K562 (cell line): ENCODE results near the gene ARID5B. TPM values are rescaled to one million over a fixed set of nuclear protein-coding genes. Genes with fewer than 3 reads are reported as not detected.

Experiments used
- ATAC-seq: fragments of 200-7000 bp; cut with Tn5 transposase; 3 replicates; pipeline ENCODE4 v1.9.1; 2020; ENCODE audit warnings: moderate library complexity
- BruUV-seq: library from RNA; stranded (reverse); fragments of 400-500 nt; replicated peaks from 2 replicates; lab custom pipeline; 2021; lab: Mats Ljungman, UMichigan
- CTCF ChIA-PET: fragments of 300-600 bp; formaldehyde crosslinking; extraction: SDS; loops from one replicate; lab custom pipeline; 2021; ENCODE audit warnings: low intra/inter-chr PET ratio; lab: Yijun Ruan, JAX
- POLR2A ChIA-PET: fragments of 300-600, 350-650 bp; sonication (Branson Sonifier 250); formaldehyde crosslinking; extraction: SDS; loops from one replicate; lab custom pipeline; 2021; ENCODE audit warnings: antibody characterized with exemption, inconsistent platforms; lab: Yijun Ruan, JAX
- DNase-seq, 4 experiments: peaks; one replicate each; pipeline versions ENCODE4 v3.0.0 to v3.0.0-alpha.2; 2011 to 2018; ENCODE audit warnings: low spot score in 3 of 4, mixed read lengths in 3 of 4; ENCODE audit errors: extremely low read depth in 1 of 4
- FAIRE-seq: peaks from 2 replicates; lab custom pipeline; 2011; peaks lifted over from hg19 to GRCh38; lab: Jason Lieb, UNC
- H2AFZ ChIP-seq: 2 replicates; pipeline ENCODE4 v1.6.0; 2011; ENCODE audit warnings: low read depth, low read length, control low read depth, inconsistent platforms
- H3K27ac ChIP-seq: fragments of 200-600 bp; 3 replicates; pipeline ENCODE4 v1.8.0; 2011; ENCODE audit warnings: low read depth, mild to moderate bottlenecking, control low read depth, inconsistent platforms, low read length, moderate library complexity, mixed read lengths; ENCODE audit errors: extremely low read depth
- H3K27me3 ChIP-seq, 2 experiments: fragments of 300-600 bp in 1 of 2; 2 replicates in 1 of 2; 3 replicates in 1 of 2; pipeline versions ENCODE4 v1.6.0 to v1.8.0; 2011; ENCODE audit warnings: inconsistent platforms in 2 of 2, low read length in 2 of 2, mild to moderate bottlenecking in 1 of 2, mixed read lengths in 1 of 2, moderate library complexity in 1 of 2; ENCODE audit not compliant: control insufficient read depth in 2 of 2, insufficient read depth in 2 of 2
- H3K36me3 ChIP-seq: fragments of 300-600 bp; 3 replicates; pipeline ENCODE4 v1.8.0; 2011; ENCODE audit warnings: mild to moderate bottlenecking, low read length, inconsistent platforms; ENCODE audit not compliant: control insufficient read depth, insufficient read depth
- H3K4me1 ChIP-seq, 2 experiments: fragments of 200-600 bp in 1 of 2; replicated peaks in 1 of 2; 2 replicates in 1 of 2; 3 replicates in 1 of 2; pipeline versions ENCODE4 v1.5.1 to v1.8.0; 2011; ENCODE audit warnings: inconsistent platforms in 2 of 2, low read length in 2 of 2, mild to moderate bottlenecking in 1 of 2, mixed read lengths in 1 of 2, moderate library complexity in 1 of 2; ENCODE audit not compliant: control insufficient read depth in 2 of 2, insufficient read depth in 2 of 2
- H3K4me2 ChIP-seq: 2 replicates; pipeline ENCODE4 v1.6.1; 2011; ENCODE audit warnings: low read length, control low read depth, inconsistent platforms, mixed read lengths; ENCODE audit not compliant: insufficient read depth
- H3K4me3 ChIP-seq: fragments of 200-600 bp; sonication (generic), shearing (Covaris generic); 2 replicates; pipeline ENCODE4 v1.5.1; 2016; ENCODE audit warnings: control low read depth, inconsistent platforms
- H3K79me2 ChIP-seq: fragments of 200-600 bp; 3 replicates; pipeline ENCODE4 v1.8.0; 2011; ENCODE audit warnings: low read length, inconsistent platforms; ENCODE audit not compliant: control insufficient read depth, insufficient read depth
- H3K9ac ChIP-seq, 2 experiments: 2 replicates each; pipeline versions ENCODE4 v1.6.0 to v1.6.1; 2011; ENCODE audit warnings: low read depth in 2 of 2, low read length in 2 of 2, control low read depth in 1 of 2, inconsistent platforms in 1 of 2, mild to moderate bottlenecking in 1 of 2, mixed read lengths in 1 of 2; ENCODE audit not compliant: insufficient read depth in 1 of 2
- H3K9me1 ChIP-seq: one replicate; pipeline ENCODE4 v1.6.0; 2011; ENCODE audit warnings: inconsistent platforms, mild to moderate bottlenecking, low read length, moderate library complexity; ENCODE audit not compliant: control insufficient read depth, insufficient read depth
- H3K9me3 ChIP-seq: replicated peaks from 2 replicates; pipeline ENCODE4 v1.5.1; 2011; ENCODE audit warnings: low read depth, low read length, inconsistent platforms; ENCODE audit not compliant: control insufficient read depth, insufficient read depth
- H4K20me1 ChIP-seq: replicated peaks from 2 replicates; pipeline ENCODE4 v1.6.1; 2011; ENCODE audit warnings: low read length, inconsistent platforms, mixed read lengths; ENCODE audit not compliant: control insufficient read depth, insufficient read depth
- ARID2 ChIP-seq: fragments of 450-650 bp; IDR thresholded peaks from 2 replicates; pipeline ENCODE4 v1.6.1; 2017; ENCODE audit warnings: antibody characterized with exemption, mild to moderate bottlenecking
- CREB3L1 ChIP-seq: fragments of 450-650 bp; IDR thresholded peaks from 2 replicates; pipeline ENCODE4 v1.6.1; 2014; ENCODE audit warnings: low read depth, mild to moderate bottlenecking, moderate library complexity, borderline replicate concordance
- E2F5 ChIP-seq: sonication (generic); formaldehyde crosslinking; IDR thresholded peaks from 2 replicates; pipeline ENCODE4 v1.8.0; 2022; ENCODE audit warnings: mild to moderate bottlenecking, missing genetic modification reagents
- ELK1 ChIP-seq: sonication (generic); formaldehyde crosslinking; IDR thresholded peaks from 2 replicates; pipeline ENCODE4 v1.8.1; 2022; ENCODE audit warnings: missing genetic modification reagents
- ETS1 ChIP-seq: conservative IDR thresholded peaks from 2 replicates; pipeline ENCODE4 v1.6.1; 2011; ENCODE audit warnings: low read depth, mild to moderate bottlenecking, low read length; ENCODE audit not compliant: control insufficient read depth
- GATA2 ChIP-seq: sonication (generic); formaldehyde crosslinking; IDR thresholded peaks from 2 replicates; pipeline ENCODE4 v1.4.0; 2020; ENCODE audit warnings: mild to moderate bottlenecking, missing genetic modification reagents
- KLF10 ChIP-seq: fragments of 250-450 bp; sonication (Bioruptor Pico); IDR thresholded peaks from 2 replicates; pipeline ENCODE4 v1.6.1; 2021; ENCODE audit warnings: matching md5 sums
- MIER1 ChIP-seq: fragments of 450-650 bp; IDR thresholded peaks from 2 replicates; pipeline ENCODE4 v1.6.1; 2016; ENCODE audit warnings: antibody characterized with exemption, mild to moderate bottlenecking, low read depth
- PRMT5 ChIP-seq: sonication (generic); formaldehyde crosslinking; IDR thresholded peaks from 2 replicates; pipeline ENCODE4 v1.5.0; 2020; ENCODE audit warnings: missing genetic modification reagents
- SAP30 ChIP-seq: fragments of 200-600 bp; sonication (generic); IDR thresholded peaks from 2 replicates; pipeline ENCODE4 v1.6.1; 2012; ENCODE audit warnings: borderline replicate concordance, low read depth, mild to moderate bottlenecking, moderate library complexity, low read length, control low read depth, inconsistent platforms; ENCODE audit not compliant: insufficient read depth, poor library complexity, severe bottlenecking
- SETDB1 ChIP-seq: IDR thresholded peaks from one replicate; pipeline ENCODE4 v1.6.1; 2012; ENCODE audit warnings: low read length, control low read depth, inconsistent platforms
- SMARCA4 ChIP-seq: fragments of 450-650 bp; IDR thresholded peaks from 2 replicates; pipeline ENCODE4 v1.6.1; 2016
- THAP7 ChIP-seq: fragments of 250-450 bp; sonication (Bioruptor Pico); IDR thresholded peaks from 2 replicates; pipeline ENCODE4 v1.5.0; 2021
- ZFP1 ChIP-seq: fragments of 450-650 bp; formaldehyde crosslinking; IDR thresholded peaks from 2 replicates; pipeline ENCODE4 v1.4.0; 2020; ENCODE audit warnings: mild to moderate bottlenecking, mixed read lengths
- ZNF436 ChIP-seq: fragments of 250-450, 450-650 bp; sonication (Bioruptor Pico); formaldehyde crosslinking; IDR thresholded peaks from 2 replicates; pipeline ENCODE4 v1.7.0; 2020; ENCODE audit warnings: mild to moderate bottlenecking
- ZNF444 ChIP-seq: fragments of 250-450 bp; sonication (Bioruptor Pico); IDR thresholded peaks from 2 replicates; pipeline ENCODE4 v1.4.0; 2020; ENCODE audit warnings: mild to moderate bottlenecking, moderate library complexity
- WGBS: fragments of 100-300 bp; shearing (Covaris generic); methylation state at CpG from one replicate; pipeline ENCODE4 v1.1.6; 2016; ENCODE audit warnings: low coverage, mixed read lengths; ENCODE audit not compliant: insufficient coverage; ENCODE audit errors: missing lambda C conversion rate; 5-methylcytosine and 5-hydroxymethylcytosine counted together
- in situ Hi-C: fragments of 300-500 bp; cut with MboI; formaldehyde crosslinking; loops from 4 replicates; pipeline ENCODE4 v1.15.0; 2018; ENCODE audit warnings: inconsistent platforms, mixed read lengths
- intact Hi-C: fragments of 100-400 bp; cut with micrococcal nuclease; formaldehyde crosslinking; loops from 2 replicates; pipeline ENCODE4 v1.14.2; 2022
- polyA plus RNA-seq, 8 experiments: library from polyadenylated mRNA; depleted of rRNA in 4 of 8; stranded (reverse) in 5 of 8; unstranded in 3 of 8; fragments of >200 nt; fragmentation: Nextera tagmentation in 2 of 8; fragmentation: Illumina TruSeq in 1 of 8; extraction: Ambion mirVana in 2 of 8; extraction: Trizol in 1 of 8; gene quantifications; 2 replicates each; pipeline versions ENCODE4 v1.2.1 to v1.2.3, GENCODE V29; 2011 to 2014; ENCODE audit warnings: inconsistent platforms in 1 of 8, missing spikeins in 1 of 8
- total RNA-seq, 7 experiments: library from RNA; depleted of rRNA in 6 of 7; stranded (reverse); fragments of >200 nt in 6 of 7; fragmentation: Illumina TruSeq in 2 of 7; extraction: Trizol in 2 of 7; gene quantifications; 2 replicates each; pipeline versions ENCODE4 v1.2.1 to v1.2.3, GENCODE V29; 2011 to 2021; ENCODE audit warnings: low replicate concordance in 1 of 7

ARID5B gene
- total and polyA plus RNA-seq, 9 of the 15 experiments (the other 6 are each of a cell fraction or from before 2014, with no cell fraction given): 0.48 to 1.6 (median 0.80) TPM

- Histone ChIP-seq H3K4me1 (no peaks in the 10 kb centered on the region), H3K27ac (no peak overlapping the region), H3K36me3 (no peaks in the 10 kb centered on the region), H3K9me3 (no peaks in the 10 kb centered on the region), H4K20me1 (no peaks in the 10 kb centered on the region), H2AFZ (no peak overlapping the region), H3K4me2 (no peak overlapping the region), H3K9me1 (no peaks in the 10 kb centered on the region), H3K4me3 (no peak overlapping the region), H3K9ac (no peak overlapping the region), H3K27me3 (no peaks in the 10 kb centered on the region), H3K79me2 (no peaks in the 10 kb centered on the region)
- ATAC-seq (no peak), DNase-seq (no peak), FAIRE-seq (no peak)
- WGBS: 14% methylated on average over 7 of the region's 7 CpGs
- in situ Hi-C loops: loop anchor here (10.0 kb wide), 1 partner anchor 351 kb away; no protein-coding TSS in a partner anchor
- POLR2A ChIA-PET: interaction anchor here (0.6 kb wide), 3 partner anchors 12 to 40 kb away, joined by 3 to 5 read pairs (median 4); no protein-coding TSS in a partner anchor
- BruUV-seq: no TSS peak
- CTCF ChIA-PET: no interaction called here
- intact Hi-C loops: no loop called here
- TF ChIP-seq THAP7 (CRISPR knock-in tag) (no peak), SAP30 (no peak), PRMT5 (CRISPR knock-in tag) (no peak), KLF10 (CRISPR knock-in tag) (no peak), MIER1 (no peak), ZNF436 (CRISPR knock-in tag) (no peak), E2F5 (CRISPR knock-in tag) (no peak), ARID2 (no peak), ETS1 (no peak), SMARCA4 (no peak), GATA2 (CRISPR knock-in tag) (no peak), ZFP1 (CRISPR knock-in tag) (no peak), ELK1 (CRISPR knock-in tag) (no peak), ZNF444 (CRISPR knock-in tag) (no peak), SETDB1 (no peak), CREB3L1 (no peak)
These were observed 18.0 kb upstream of the ARID5B start for GRCh38 chr10:61883371-61884025.
